HG03460 (cell line): ENCODE measurements around the gene S100A7.
"Not testable (repeated sequence)": the region's sequence is repeated elsewhere in the genome, so short reads cannot be mapped to it uniquely, and the experiment has no call there.

Source experiments
- ATAC-seq: cut with Tn5 transposase; IDR thresholded peaks from one replicate; pipeline ENCODE4 v1.9.1; 2021; ENCODE audit not compliant: unreplicated experiment

The S100A7 gene

DNA sequence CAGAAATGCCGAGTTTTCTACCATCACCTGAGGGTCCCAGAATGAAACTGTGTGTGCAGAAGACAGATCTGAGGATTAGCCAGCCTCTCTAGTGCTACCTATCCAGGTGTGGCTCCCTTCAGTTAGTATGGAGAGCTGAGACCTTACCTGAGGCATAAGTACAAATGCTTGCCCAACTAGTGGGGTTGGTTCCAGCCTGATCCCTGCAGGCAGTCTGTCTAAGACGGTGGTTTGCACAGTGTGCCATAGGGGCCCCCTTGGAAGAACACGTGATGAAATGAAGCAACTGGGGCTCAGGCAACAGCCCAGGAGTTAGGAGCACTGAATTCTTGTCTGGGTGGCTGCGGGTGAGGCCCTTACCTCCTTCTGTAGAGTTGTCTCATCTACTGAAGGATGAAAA, 28.5 kb downstream of the S100A7 start:
- no peak for ATAC-seq

DNA sequence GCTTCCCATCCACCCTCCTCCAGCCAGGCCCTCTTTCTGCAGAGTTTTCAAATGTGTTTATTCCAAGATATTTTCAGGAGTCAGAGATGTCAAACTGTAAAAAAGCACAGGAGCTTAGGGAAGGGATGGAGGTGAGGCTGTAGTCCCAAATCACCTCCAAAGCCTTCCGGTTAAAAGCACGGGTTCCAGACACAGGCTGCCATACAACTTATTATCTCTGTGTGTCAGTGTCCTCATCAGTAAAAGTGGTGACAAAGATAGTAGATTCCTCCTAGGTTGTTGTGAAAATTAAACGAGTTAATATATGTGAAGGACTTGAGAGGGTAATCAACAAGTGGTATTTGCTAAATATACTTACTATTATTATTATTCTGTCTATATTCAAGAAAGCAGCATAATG, 29.0 kb downstream of the S100A7 start:
- no peak for ATAC-seq

GRCh38 chr1:153431002-153431401, 29.4 kb downstream of the S100A7 start:
- no peak for ATAC-seq

DNA sequence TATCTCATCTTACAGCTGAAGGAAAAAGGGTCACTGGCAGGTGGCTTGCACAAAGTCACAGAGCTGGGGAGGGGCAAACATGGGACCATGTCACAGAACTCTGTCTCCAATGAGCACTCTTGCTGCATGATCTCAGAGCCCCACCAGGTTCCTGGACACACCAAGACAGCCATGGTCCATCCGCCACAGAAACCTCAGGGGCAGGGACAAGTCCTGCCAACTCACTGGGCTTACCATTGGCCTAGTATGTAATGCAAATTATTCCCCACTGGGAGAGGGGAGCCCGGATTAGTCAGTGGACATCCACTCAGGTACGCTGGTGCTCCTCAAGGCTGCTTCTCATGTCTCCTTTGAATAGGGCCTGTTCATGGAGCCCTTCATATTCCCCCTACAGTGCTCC, 29.9 kb downstream of the S100A7 start:
- no peak for ATAC-seq

GRCh38 chr1:153430166-153430553, 30.3 kb downstream of the S100A7 start:
- no peak for ATAC-seq

DNA sequence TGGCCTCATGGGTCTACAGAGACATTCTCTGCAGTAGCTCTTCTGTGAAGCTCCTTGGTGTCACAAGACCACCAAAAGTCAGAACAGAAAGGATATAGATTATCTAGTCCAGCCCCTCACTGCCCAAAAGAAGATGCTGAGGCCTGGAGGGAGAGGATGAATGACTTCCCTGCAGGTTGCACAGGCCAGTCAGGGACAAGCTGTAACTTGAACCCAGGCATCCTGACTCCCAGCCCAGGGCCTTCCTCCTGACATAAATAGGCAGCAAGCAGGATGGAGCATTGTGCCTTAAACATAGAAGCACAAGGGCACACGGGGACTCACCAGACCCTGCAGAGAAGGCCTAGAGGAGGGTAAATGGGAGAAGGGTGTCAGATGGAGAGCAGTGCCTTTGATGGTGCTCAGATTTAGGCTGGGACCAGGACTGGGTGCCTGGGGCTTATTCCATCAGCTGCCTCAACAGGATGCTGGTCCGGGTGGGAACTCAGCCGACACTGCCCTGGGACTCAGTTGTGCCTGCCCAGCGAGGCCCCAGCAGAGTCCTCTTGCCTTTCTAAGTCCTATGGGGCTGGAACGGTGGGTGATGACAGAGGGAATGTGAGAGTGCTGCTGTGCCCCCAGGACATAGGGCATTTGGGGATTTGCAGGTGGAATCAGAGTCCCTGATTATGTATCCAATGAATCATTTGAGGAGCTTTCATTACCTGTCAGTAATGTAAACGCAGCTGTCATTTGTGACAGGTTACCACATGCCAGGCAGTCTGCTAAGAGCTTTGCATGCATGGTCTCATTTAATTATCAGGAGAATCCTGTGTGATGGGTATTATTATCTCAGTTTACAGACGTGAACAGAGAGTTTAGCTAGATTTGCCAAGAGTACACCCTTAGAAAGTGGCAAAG, 30.9 kb downstream of the S100A7 start:
- ATAC-seq, result no peak

- ATAC-seq, result no peak
Measured at GRCh38 chr1:153428791-153429190, 31.7 kb downstream of the S100A7 start.

DNA sequence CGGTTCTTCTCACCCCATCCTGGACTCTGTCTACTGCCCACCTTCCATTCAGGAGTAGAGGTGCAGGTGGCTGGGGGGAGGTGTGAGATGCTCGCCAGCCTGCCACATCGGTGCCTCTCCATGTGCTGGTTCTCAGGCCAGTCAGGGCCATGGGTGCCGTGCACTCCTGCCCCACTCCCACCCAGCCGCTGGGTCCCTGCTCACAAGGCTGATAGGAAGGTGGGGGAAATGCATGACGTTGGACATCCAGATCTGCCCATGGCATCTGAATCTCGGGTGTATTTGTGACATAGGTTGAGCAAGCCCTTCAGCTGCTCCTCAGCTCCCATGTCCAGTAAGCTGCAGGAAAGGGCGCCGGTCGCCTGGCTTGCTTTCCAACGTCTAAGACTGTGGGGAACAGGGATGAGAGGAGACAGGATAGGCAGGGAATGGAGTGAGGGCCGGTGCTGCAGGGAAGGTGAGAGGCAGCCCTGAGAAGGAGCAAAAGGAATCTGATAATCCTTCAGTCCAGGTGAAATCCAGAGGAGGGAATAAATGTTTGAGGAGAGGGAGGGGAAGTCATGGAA, 32.3 kb downstream of the S100A7 start:
- ATAC-seq, result no peak

DNA sequence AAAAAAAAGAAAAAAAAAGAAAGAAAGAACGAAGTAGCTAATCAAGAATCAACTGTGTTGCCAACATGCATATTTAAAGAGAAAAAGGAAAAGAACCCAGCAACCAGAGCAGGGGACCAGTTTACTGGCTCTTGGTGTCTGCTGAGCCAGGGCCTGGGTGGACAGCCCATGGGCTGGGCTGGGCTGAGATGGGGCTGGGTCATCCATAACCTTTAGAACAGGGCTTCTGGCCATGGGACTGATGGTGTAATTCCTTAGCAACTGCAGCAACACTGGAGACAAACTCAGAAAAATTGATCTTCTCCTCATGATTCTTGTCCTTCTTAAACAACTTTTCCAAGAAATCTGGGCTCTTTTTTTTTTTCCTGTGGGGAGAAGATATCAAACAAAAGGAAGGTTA, 33.6 kb downstream of the S100A7 start:
- no peak for ATAC-seq

DNA sequence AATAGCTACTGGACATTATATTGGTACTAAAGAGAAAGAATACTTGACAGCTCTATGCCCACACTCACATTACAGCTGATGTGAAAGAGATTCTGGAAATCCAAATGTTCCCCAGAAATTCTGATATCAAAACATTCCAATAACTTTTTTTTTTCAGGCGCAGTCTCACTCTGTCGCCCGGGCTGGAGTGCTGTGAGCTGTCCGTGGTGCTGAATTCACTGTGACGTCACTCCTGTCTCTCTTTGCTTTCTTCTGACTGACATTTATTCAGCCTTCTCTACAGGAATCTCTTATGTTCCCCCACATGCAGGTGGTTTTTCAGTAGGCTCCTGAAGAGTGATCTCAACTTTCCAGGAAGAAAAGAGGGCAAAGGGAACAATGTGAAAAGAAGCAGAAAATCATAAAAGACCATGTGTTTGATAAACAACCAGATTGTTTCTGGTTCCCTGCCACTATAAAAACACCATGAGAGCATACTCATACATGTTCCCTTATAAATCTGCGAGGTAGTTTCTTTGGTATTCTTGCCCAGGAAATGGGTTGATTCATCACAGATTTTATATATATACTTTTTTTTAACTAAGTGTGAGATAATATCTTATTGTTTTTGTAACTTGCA, 37.9 kb downstream of the S100A7 start:
- ATAC-seq, result no peak

DNA sequence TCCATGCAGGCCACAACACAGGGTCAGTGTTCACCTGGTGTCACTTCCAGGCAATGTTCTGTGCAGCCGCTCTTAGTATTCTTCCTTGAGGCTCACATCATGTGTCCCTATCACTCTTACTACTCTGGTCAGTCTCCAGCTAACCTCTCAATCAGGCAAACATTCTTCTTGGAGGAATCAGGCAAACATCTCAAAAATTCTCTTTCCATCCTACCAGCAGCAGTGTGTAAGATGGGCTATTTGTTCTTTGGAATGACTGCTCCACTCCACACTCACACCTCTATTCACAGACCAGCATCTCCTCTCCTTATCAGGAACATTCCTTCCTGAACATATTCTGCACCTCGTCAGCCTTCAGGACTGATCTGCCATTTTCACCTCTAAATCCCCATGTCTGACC, 40.1 kb downstream of the S100A7 start:
- ATAC-seq, result no peak

GRCh38 chr1:153419436-153419793, 41.0 kb downstream of the S100A7 start:
- ATAC-seq, result not testable (repeated sequence)

- not testable (repeated sequence) for ATAC-seq
Measured at GRCh38 chr1:153418758-153419435, 41.6 kb downstream of the S100A7 start.

DNA sequence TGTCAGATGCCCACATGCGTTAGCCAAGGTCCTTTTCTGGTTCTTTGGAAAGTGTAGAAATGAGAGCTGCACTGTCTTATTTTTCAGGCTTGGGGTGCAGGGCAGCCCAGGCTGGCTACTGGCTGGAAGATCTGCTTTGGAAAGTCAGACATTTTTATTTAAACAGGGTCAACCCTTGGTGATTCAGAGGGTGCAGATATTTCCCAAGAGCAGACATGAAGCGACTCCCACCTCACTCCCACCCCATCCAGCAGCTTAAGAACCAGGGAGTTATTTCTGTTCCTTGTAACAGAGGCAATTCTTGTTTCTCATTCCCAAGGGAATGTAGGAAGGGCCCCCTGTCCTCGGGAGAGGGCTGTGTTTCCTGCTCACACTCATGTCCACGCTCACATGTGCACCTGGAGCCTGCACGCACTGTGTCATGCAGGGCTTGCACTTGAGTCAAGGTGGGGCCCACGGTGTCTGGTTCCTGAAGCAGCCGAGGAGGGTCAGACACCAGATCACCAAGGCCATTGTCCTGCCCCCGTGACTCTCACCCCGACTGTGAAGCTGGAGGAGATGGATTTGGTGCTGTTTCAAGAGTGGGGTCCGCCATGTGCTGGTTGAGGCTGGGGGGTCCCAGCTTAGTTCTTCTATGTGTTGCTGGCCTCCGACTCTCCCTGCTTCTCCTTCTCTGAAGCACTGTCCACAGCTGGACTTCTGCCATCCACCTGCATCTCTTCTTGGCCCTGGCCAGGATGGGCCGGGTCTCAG, 43.1 kb downstream of the S100A7 start:
- ATAC-seq, result no peak

DNA sequence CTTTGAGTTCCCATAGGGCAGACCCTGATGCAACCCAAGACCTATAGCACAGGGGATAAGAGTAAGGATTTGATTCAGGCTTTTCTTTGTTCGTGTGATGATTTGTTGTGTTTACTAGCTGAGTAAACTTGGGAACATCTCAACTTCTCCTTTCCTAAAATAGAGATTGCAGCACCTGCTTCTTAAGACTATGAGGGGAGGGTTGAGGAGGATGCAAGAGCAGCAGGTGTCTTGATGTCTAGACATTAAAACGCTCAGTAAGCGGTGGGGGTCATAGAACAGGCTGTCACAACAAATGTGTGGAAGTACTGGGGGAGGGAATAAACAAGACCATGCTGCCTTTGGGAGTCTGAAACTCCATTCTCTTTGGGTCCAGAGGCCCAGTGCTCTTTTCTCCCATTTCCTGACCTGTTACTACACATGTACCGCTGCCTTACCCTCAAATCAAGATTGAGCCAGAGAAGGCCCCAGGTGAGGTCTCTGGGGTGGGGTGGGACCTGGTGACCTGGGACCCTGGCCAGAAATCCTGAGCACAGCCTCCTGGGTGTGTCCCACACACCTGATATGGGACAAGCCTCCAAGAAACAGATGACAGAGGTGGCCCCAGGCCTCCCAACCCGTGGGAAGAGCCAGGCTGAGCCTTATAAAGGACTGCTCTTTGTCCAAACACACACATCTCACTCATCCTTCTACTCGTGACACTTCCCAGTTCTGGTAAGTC, 44.4 kb downstream of the S100A7 start, which contains the start of gene S100A7A:
Gene S100A7A (plus strand): TSS at position 671 of the 721 bp plus-strand sequence. CDS start 1,563 bp downstream, outside the sequence.
- no peak for ATAC-seq

- not testable (repeated sequence) for ATAC-seq
Measured at GRCh38 chr1:153413961-153414360, 46.5 kb downstream of the S100A7 start.
